IMR-90 (cell line): Measurements from ENCODE around the gene RHOBTB3. TPM values are rescaled to one million over a fixed set of nuclear protein-coding genes. Genes with fewer than 3 reads are reported as not detected.
A peak's percentile ranks its signal among the peaks of the same experiment; 100 is the strongest.

Experiments used
- ATAC-seq: fragments of 200-7000 bp; cut with Tn5 transposase; 2 replicates; pipeline ENCODE4 v1.9.1; 2020; ENCODE audit warnings: low read depth, mild to moderate bottlenecking, moderate library complexity
- BruUV-seq: library from RNA; stranded (reverse); fragments of 400-500 nt; replicated peaks from 2 replicates; lab custom pipeline; 2021; lab: Mats Ljungman, UMichigan
- CTCF ChIA-PET: fragments of 300-600 bp; formaldehyde crosslinking; extraction: SDS; loops from one replicate; lab custom pipeline; 2021; ENCODE audit warnings: antibody characterized with exemption; lab: Yijun Ruan, JAX
- POLR2A ChIA-PET: fragments of 300-600 bp; sonication (Branson Sonifier 250); formaldehyde crosslinking; loops from one replicate; lab custom pipeline; 2022; ENCODE audit warnings: antibody characterized with exemption; ENCODE audit not compliant: unreplicated experiment; lab: Charles Lee
- DNase-seq: peaks from one replicate; pipeline ENCODE4 v3.0.0; 2013
- H2AFZ ChIP-seq: replicated peaks from 2 replicates; pipeline ENCODE3; 2013; ENCODE audit warnings: low read length, mild to moderate bottlenecking; ENCODE audit not compliant: poor library complexity
- H2AK5ac ChIP-seq: 2 replicates; pipeline ENCODE4 v1.6.1; 2013; ENCODE audit warnings: low read depth, low read length, inconsistent platforms
- H2AK9ac ChIP-seq: replicated peaks from 2 replicates; pipeline ENCODE3; 2013; ENCODE audit warnings: mild to moderate bottlenecking, low read depth, low read length, moderate library complexity; ENCODE audit not compliant: poor library complexity
- H2BK120ac ChIP-seq: 2 replicates; pipeline ENCODE4 v1.6.1; 2013; ENCODE audit warnings: low read depth, low read length, inconsistent platforms
- H2BK15ac ChIP-seq: 3 replicates; pipeline ENCODE4 v1.6.1; 2013; ENCODE audit warnings: low read depth, low read length, inconsistent platforms
- H2BK20ac ChIP-seq: 2 replicates; pipeline ENCODE4 v1.6.1; 2013; ENCODE audit warnings: low read depth, mild to moderate bottlenecking, inconsistent platforms, low read length, moderate library complexity
- H2BK5ac ChIP-seq: 2 replicates; pipeline ENCODE4 v1.6.1; 2013; ENCODE audit warnings: mild to moderate bottlenecking, low read depth, low read length, inconsistent platforms; ENCODE audit not compliant: poor library complexity, severe bottlenecking
- H3K14ac ChIP-seq: replicated peaks from 2 replicates; pipeline ENCODE4 v1.6.1; 2013; ENCODE audit warnings: low read depth, low read length, inconsistent platforms
- H3K18ac ChIP-seq: 2 replicates; pipeline ENCODE4 v1.6.1; 2013; ENCODE audit warnings: low read depth, low read length, control low read depth
- H3K23ac ChIP-seq: 2 replicates; pipeline ENCODE4 v1.6.1; 2013; ENCODE audit warnings: low read depth, low read length, inconsistent platforms
- H3K27ac ChIP-seq: 2 replicates; pipeline ENCODE4 v1.5.1; 2013; ENCODE audit warnings: mild to moderate bottlenecking, control low read depth, low read length; ENCODE audit not compliant: insufficient read depth
- H3K27me3 ChIP-seq: 2 replicates; pipeline ENCODE4 v1.6.1; 2013; ENCODE audit warnings: low read length; ENCODE audit not compliant: control insufficient read depth, insufficient read depth
- H3K36me3 ChIP-seq: 2 replicates; pipeline ENCODE4 v1.6.1; 2013; ENCODE audit warnings: low read length, mixed read lengths; ENCODE audit not compliant: control insufficient read depth, insufficient read depth
- H3K4ac ChIP-seq: 2 replicates; pipeline ENCODE4 v1.6.1; 2013; ENCODE audit warnings: low read depth, low read length, inconsistent platforms
- H3K4me1 ChIP-seq: 2 replicates; pipeline ENCODE4 v1.6.1; 2013; ENCODE audit warnings: low read length, mixed read lengths; ENCODE audit not compliant: control insufficient read depth, insufficient read depth
- H3K4me2 ChIP-seq: 2 replicates; pipeline ENCODE4 v1.6.1; 2013; ENCODE audit warnings: low read depth, mild to moderate bottlenecking, control low read depth, low read length, moderate library complexity
- H3K4me3 ChIP-seq: 2 replicates; pipeline ENCODE4 v1.5.1; 2013; ENCODE audit warnings: low read depth, mild to moderate bottlenecking, control low read depth, low read length, moderate library complexity; ENCODE audit not compliant: insufficient read depth
- H3K56ac ChIP-seq: 2 replicates; pipeline ENCODE4 v1.6.1; 2013; ENCODE audit warnings: low read length, inconsistent platforms; ENCODE audit not compliant: insufficient read depth; ENCODE audit errors: extremely low read depth
- H3K79me1 ChIP-seq, 2 experiments: 2 replicates each; pipeline ENCODE4 v1.6.1; 2013; ENCODE audit warnings: low read length in 2 of 2, inconsistent platforms in 1 of 2, low read depth in 1 of 2
- H3K9ac ChIP-seq: 2 replicates; pipeline ENCODE4 v1.6.1; 2013; ENCODE audit warnings: low read depth, low read length, control low read depth
- H3K9me1 ChIP-seq: 2 replicates; pipeline ENCODE4 v1.6.1; 2013; ENCODE audit warnings: low read length, inconsistent platforms; ENCODE audit not compliant: insufficient read depth
- H3K9me3 ChIP-seq: 2 replicates; pipeline ENCODE4 v1.6.1; 2013; ENCODE audit warnings: low read length; ENCODE audit not compliant: control insufficient read depth, insufficient read depth
- H4K20me1 ChIP-seq: 2 replicates; pipeline ENCODE4 v1.6.1; 2013; ENCODE audit warnings: low read length, inconsistent platforms; ENCODE audit not compliant: insufficient read depth
- H4K5ac ChIP-seq: 2 replicates; pipeline ENCODE4 v1.6.1; 2013; ENCODE audit warnings: mild to moderate bottlenecking, low read depth, low read length, control low read depth
- H4K8ac ChIP-seq, 2 experiments: 2 replicates each; pipeline ENCODE4 v1.6.1; 2013; ENCODE audit warnings: low read depth in 2 of 2, low read length in 2 of 2, control low read depth in 1 of 2, inconsistent platforms in 1 of 2
- H4K91ac ChIP-seq: 2 replicates; pipeline ENCODE4 v1.6.1; 2013; ENCODE audit warnings: low read depth, low read length, inconsistent platforms; ENCODE audit not compliant: insufficient read depth
- BHLHE40 ChIP-seq: fragments of 150-350 bp; IDR thresholded peaks from 2 replicates; pipeline ENCODE4 v1.6.1; 2016; ENCODE audit warnings: mild to moderate bottlenecking, low read depth, low read length
- CEBPB ChIP-seq: IDR thresholded peaks from 2 replicates; pipeline ENCODE4 v1.6.1; 2012; ENCODE audit warnings: low read depth, low read length, improper control_type of control experiment
- FOS ChIP-seq: fragments of 150-350 bp; IDR thresholded peaks from 2 replicates; pipeline ENCODE4 v1.6.1; 2016; ENCODE audit warnings: low read depth, low read length
- MAFK ChIP-seq: IDR thresholded peaks from 2 replicates; pipeline ENCODE4 v1.6.1; 2012; ENCODE audit warnings: low read depth, low read length, improper control_type of control experiment
- MAZ ChIP-seq: IDR thresholded peaks from 2 replicates; pipeline ENCODE4 v1.6.1; 2012; ENCODE audit warnings: low read depth, mild to moderate bottlenecking, low read length, improper control_type of control experiment, moderate library complexity, borderline replicate concordance
- MXI1 ChIP-seq: IDR thresholded peaks from 2 replicates; pipeline ENCODE4 v1.6.1; 2012; ENCODE audit warnings: low read depth, mild to moderate bottlenecking, low read length, moderate library complexity, borderline replicate concordance
- NFE2L2 ChIP-seq: fragments of 150-350 bp; IDR thresholded peaks from 2 replicates; pipeline ENCODE4 v1.6.1; 2016; ENCODE audit warnings: low read depth, mild to moderate bottlenecking, low read length
- POLR2A ChIP-seq: IDR thresholded peaks from 2 replicates; pipeline ENCODE4 v1.6.1; 2012; ENCODE audit warnings: mild to moderate bottlenecking, low read depth, low read length
- WGBS, 2 experiments: methylation state at CpG; one replicate each; pipeline versions ENCODE4 v1.1.5 to v1.1.7; 2013; ENCODE audit warnings: missing lambda C conversion rate in 2 of 2; ENCODE audit not compliant: insufficient read length in 1 of 2; ENCODE audit errors: extremely low coverage in 2 of 2; 5-methylcytosine and 5-hydroxymethylcytosine counted together
- dilution Hi-C: fragments of 300-500 bp; cut with HindIII; formaldehyde crosslinking; loops from one replicate; pipeline ENCODE4 v1.14.3; 2018; ENCODE audit warnings: low sequenced_read_pairs; ENCODE audit not compliant: unreplicated experiment
- in situ Hi-C: fragments of 300-500 bp; cut with MboI; formaldehyde crosslinking; loops from 3 replicates; pipeline ENCODE4 v1.14.3; 2019; ENCODE audit warnings: low sequenced_read_pairs, inconsistent platforms, mixed read lengths
- intact Hi-C: fragments of 100-400 bp; cut with micrococcal nuclease; formaldehyde crosslinking; loops from 2 replicates; pipeline ENCODE4 v1.10.0; 2022
- polyA plus RNA-seq, 3 experiments: library from polyadenylated mRNA; depleted of rRNA; stranded (reverse); fragments of >200 nt; gene quantifications; 2 replicates each; pipeline ENCODE4 v1.2.3, GENCODE V29; 2012; ENCODE audit warnings: low replicate concordance in 1 of 3
- total RNA-seq: library from RNA; depleted of rRNA; stranded (reverse); fragments of >200 nt; gene quantifications from 2 replicates; pipeline ENCODE4 v1.2.3, GENCODE V29; 2012

Gene RHOBTB3
- total and polyA plus RNA-seq, 2 of the 4 experiments (the other 2 are of a cell fraction): 117 to 447 TPM

DNA sequence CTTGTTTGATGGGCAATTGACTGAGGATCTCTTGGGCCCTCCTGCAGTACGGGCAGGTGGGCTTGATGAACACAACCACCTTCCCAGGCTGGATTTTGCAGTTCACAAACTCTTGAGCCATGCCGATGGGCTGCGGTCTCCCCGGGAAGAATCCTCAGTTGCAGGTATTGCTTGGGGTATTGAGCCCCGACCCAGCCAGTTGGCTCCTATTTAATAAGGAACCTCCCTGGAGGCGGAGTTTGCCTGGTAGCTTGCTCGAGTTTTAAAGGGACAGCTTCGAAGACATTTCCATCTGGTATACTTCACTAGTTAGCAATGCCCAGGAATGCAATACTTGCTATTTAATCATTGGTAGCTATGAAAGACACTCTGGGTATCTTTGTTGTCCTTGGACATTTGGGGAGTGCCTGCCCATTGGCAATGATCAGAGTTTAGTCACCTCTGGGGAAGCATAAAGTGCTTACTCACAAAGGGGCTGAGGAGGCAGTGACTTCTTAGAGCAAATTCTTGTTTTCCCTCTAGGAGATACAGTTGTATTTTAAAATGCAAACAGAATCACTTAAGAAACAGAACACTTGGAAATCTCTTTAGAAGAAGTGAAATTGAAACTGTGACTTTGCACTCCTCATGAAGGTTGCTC, 91.5 kb downstream of the RHOBTB3 start, which contains the start of gene GLRX:
GLRX (minus strand) TSS at position 185 of the 640 bp plus-strand sequence; CDS start at position 121, 64 bp downstream.
- peak; percentile 70 for ATAC-seq
- Histone ChIP-seq H3K18ac (peak within 1 kb of the TSS; percentile 92), H3K14ac (peak within 1 kb of the TSS; percentile 94), H4K91ac (peak within 1 kb of the TSS; percentile 97), H4K20me1 (peaks cover 30% of the 10 kb centered on the region), H2BK15ac (peak within 1 kb of the TSS; percentile 97), H3K9me3 (no peaks in the 10 kb centered on the region), H3K4me3 (peak within 1 kb of the TSS; percentile 92), H4K5ac (peak within 1 kb of the TSS; percentile 91), H3K79me1 (peaks cover 9 to 49% of the 10 kb centered on the region in 2 experiments; a peak in 2 of 4 replicates), H3K27ac (peak within 1 kb of the TSS; percentile 96), H3K4me2 (peak within 1 kb of the TSS; percentile 100), H2BK120ac (peak within 1 kb of the TSS; percentile 97), H4K8ac (peak within 1 kb of the TSS; percentile 72 to 95), H3K36me3 (peaks cover 10% of the 10 kb centered on the region), H2AK5ac (peak within 1 kb of the TSS; percentile 95), H2BK5ac (peak within 1 kb of the TSS; percentile 98), H3K9ac (peak within 1 kb of the TSS; percentile 98), H2AFZ (peak within 1 kb of the TSS; percentile 85), H3K56ac (peak within 1 kb of the TSS; percentile 83), H3K27me3 (no peaks in the 10 kb centered on the region), H3K23ac (peak within 1 kb of the TSS; percentile 92), H2BK20ac (peak within 1 kb of the TSS; percentile 97), H3K4ac (peak within 1 kb of the TSS; percentile 98), H2AK9ac (peak within 1 kb of the TSS; percentile 94), H3K9me1 (peaks cover 21% of the 10 kb centered on the region), H3K4me1 (peaks cover 25% of the 10 kb centered on the region)
- DNase-seq: peak; percentile 89
- in situ Hi-C loops: loop anchor here (5.0 kb wide), 1 partner anchor 35 kb away; no protein-coding TSS in a partner anchor
- dilution Hi-C loops: no loop called here
- intact Hi-C loops: loop anchor here (2.0 kb wide), 2 partner anchors 42 to 88 kb away; no protein-coding TSS in a partner anchor
- ChIA-PET CTCF (interaction anchor here (1.0 to 1.5 kb wide), 2 partner anchors 24 to 41 kb away, joined by 3 to 5 read pairs; no protein-coding TSS in a partner anchor), POLR2A (interaction anchor here (0.5 to 2.0 kb wide), 8 partner anchors 8 to 508 kb away, joined by 3 to 35 read pairs (median 5); partner anchors contain the start of genes RFESD and RHOBTB3)
- TF ChIP-seq POLR2A (peak; percentile 80), NFE2L2 (peak; percentile 61; the same call in 1 of the 2 replicates), FOS (0 out of 2 replicates have a peak, but pooled peaks have one; percentile 4), BHLHE40 (0 out of 2 replicates have a peak, but pooled peaks have one; percentile 28), MAFK (peak; percentile 65), MAZ (no peak), MXI1 (no peak), CEBPB (peak; percentile 66)
- no TSS peak for BruUV-seq
- no CpG with 5 or more reads among the region's 8 CpGs for WGBS, 2 experiments
